ENCODE data around the gene OR4K2.
"Not testable (repeated sequence)": the region's sequence is repeated elsewhere in the genome, so short reads cannot be mapped to it uniquely, and the experiment has no call there.

Gene OR4K2, protein sequence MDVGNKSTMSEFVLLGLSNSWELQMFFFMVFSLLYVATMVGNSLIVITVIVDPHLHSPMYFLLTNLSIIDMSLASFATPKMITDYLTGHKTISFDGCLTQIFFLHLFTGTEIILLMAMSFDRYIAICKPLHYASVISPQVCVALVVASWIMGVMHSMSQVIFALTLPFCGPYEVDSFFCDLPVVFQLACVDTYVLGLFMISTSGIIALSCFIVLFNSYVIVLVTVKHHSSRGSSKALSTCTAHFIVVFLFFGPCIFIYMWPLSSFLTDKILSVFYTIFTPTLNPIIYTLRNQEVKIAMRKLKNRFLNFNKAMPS

DNA sequence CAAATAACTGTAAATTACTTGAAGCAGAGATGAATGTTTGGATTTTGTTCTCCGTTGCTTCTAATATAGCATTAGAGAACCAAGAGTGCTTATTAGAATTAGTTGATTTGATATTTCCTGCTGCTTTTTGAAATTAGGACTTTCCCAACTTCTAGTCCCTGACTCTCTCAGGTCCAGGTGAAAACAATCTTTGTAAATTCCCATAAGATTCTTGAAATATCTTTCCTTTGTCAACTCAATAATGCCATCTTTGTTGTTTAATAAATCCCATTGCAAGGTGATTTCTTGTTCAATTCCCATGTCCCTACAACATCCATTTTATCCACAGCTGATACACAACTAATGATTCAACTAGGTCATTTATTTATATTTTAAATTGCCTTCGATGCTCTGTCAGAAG is at the start of gene OR4K2:
TSS of gene OR4K2 (plus strand) at position 301 of the 400 bp plus-strand sequence. CDS start 1,126 bp downstream, outside the sequence.
- DNase-seq, result no peak

DNA sequence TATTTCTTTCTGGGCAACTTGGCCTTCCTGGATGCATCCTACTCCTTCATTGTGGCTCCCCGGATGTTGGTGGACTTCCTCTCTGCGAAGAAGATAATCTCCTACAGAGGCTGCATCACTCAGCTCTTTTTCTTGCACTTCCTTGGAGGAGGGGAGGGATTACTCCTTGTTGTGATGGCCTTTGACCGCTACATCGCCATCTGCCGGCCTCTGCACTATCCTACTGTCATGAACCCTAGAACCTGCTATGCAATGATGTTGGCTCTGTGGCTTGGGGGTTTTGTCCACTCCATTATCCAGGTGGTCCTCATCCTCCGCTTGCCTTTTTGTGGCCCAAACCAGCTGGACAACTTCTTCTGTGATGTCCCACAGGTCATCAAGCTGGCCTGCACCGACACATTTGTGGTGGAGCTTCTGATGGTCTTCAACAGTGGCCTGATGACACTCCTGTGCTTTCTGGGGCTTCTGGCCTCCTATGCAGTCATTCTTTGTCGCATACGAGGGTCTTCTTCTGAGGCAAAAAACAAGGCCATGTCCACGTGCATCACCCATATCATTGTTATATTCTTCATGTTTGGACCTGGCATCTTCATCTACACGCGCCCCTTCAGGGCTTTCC is 47.2 kb upstream of the OR4K2 start:
- not testable (repeated sequence) for DNase-seq

DNA sequence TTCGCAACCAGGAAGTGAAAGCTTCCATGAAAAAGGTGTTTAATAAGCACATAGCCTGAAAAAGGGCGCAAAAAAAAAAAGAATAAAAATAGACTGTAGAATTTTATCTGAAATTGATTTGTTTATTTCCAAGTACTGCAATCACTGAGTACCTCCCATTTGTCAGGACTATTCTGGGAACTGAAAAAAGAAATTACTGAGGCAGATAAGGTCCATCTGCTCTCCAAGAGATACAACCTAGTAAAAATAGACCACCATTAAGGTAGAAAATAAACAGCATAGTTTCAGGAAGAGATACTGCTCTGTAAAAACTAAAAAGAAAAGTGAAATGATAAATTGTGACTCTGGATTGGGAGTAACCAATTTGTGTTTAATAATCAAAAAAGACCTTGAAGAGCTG is 46.6 kb upstream of the OR4K2 start:
- DNase-seq, result no peak

DNA sequence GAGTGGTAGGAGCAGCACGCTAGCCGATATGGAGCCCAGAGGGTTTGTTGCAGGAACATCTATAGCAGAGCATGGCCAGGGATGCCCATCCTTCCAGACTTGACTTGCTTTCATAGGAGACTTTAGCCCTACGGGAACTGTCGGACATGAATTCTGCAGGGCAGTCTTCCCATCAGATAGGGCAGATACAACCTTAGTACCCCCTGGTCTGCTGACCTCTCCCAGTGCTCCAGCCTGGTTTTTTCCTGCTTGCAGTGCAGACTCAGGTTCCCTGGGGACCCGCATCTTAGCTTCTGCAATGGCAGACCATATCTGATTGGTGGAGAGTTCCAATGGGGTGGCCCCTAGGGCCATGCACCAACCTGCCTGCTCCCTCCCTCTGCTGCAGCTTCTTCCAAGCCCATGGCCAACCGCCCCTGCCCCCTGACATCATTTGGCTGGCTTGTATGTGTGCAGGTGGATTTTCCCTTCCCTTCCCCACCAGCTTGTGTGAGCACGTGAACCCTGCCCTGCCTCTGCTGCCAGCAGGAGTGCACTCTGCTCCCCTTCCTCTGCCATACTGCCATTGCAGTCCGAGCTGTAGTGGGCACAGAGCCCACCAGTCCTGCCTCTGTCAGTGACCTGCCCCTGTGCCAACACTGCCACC is 40.6 kb upstream of the OR4K2 start:
- DNase-seq, result not testable (repeated sequence)

DNA sequence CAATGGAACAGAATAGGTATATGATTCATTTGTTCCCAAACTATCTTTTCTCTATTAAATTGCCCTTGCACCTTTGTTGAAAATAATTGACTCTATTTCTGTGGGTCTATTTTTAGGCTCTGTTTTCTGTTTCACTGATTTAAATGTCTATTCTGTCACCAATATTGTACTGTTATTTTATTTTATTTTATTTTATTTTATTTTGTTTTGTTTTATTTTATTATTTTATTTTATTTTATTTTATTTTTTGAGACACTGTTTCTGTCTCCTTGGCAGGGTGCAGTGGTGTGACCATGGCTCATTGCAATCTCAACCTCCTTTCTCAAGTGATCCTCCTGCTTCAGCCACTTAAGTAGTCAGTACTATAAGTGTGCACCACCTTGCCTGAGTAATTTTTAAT is 36.5 kb upstream of the OR4K2 start:
- no peak for DNase-seq

DNA sequence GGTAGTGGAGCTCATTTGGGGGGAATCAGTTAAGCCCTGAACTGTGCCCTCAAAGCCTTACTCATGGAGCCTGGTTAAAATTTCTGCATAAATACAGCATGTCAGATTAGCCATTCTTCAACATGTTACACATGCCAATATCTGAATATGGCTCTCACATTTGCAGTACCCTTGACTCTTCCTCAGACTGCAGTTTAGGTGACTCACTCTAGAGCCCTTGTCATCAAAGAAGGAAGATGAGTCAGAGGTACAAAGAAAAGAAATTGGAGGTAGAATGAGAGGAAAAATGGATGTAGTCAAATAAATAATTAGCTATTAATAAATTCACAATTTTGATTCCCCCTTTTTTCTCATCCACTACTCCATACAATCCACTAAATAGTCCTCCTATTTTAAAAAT is 23.6 kb upstream of the OR4K2 start:
- DNase-seq, result no peak

DNA sequence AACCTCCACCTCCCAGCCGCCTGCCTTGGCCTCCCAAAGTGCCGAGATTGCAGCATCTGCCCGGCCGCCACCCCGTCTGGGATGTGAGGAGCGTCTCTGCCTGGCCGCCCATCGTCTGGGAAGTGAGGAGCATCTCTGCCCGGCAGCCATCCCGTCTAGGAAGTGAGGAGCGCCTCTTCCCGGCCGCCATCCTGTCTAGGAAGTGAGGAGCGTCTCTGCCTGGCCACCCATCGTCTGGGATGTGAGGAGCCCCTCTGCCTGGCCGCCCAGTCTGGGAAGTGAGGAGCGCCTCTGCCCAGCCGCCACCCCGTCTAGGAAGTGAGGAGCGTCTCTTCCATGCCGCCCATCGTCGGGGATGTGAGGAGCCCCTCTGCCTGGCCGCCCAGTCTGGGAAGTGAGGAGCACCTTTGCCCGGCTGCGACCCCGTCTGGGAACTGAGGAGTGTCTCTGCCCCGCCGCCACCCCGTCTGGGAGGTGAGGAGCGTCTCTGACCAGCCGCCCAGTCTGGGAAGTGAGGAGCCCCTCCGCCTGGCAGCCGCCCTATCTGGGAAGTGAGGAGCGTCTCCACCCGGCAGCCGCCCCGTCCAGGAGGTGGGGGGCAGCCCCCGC is 8.8 kb upstream of the OR4K2 start:
- DNase-seq, result not testable (repeated sequence)

DNA sequence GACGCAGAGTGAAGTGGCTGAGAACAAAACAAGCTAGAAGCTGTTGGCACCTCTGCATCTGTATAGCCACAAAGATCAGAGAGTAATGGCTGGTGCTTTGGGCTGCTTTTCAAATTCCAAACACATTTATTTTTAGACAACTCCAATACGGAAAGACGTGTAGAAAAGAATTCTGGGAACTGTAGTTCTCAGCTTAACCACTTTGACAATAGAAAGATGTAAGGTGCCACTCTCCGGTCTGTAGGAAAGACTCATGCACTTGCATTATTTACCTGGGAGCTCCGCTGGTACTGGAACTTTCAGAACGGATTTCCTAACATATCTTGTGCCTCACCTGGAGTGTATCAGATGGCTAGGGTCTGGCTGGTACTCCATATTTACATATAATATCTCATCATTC is 1.8 kb upstream of the OR4K2 start:
- no peak for DNase-seq

DNA sequence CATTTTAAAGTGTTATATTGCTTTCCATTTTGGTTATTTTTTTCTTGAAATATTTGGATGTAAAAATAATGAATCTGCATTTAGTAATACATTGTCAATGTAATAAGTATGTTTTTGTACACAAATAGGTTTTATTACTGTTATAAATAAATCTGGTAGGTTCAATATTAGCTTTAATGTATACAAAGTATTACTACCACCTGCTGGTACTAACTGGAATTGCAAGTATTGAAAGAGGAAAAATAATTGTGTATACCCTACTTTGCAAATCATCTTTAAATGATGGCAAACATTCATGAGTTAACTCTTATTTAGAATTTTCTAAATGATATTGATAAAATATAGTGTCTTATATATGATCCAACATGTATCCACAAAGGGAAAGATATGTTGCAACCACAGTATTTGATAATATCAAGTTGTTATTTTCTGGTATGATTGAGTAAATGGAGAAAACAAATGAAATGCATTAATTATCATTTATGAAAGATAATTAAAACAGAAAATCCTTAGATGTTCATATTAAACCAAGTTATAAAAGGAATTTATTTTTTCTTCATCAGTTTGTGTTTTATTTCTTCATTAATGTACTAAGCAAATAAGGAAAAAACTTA is 3.2 kb downstream of the OR4K2 start:
- DNase-seq, result no peak

DNA sequence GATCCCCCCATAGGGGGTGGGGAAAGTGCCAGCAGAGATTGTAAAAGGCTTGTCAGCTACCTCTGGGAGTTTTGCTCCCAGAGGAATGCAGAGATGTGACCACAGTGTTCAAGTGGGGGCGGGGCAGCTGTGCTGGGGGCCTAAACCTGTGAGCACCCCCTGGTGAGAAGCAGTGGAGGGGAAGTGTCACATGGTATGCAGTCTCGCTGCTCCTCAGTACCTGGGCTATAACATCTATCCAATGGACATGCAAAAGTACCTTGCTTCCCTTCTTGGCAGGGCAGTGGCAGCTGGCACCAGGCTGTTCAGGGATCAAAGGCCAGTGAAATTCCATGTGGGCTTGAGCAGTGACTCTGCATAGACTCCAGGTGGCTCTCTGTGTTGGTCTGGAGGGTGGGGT is 20.3 kb downstream of the OR4K2 start:
- DNase-seq, result no peak

DNA sequence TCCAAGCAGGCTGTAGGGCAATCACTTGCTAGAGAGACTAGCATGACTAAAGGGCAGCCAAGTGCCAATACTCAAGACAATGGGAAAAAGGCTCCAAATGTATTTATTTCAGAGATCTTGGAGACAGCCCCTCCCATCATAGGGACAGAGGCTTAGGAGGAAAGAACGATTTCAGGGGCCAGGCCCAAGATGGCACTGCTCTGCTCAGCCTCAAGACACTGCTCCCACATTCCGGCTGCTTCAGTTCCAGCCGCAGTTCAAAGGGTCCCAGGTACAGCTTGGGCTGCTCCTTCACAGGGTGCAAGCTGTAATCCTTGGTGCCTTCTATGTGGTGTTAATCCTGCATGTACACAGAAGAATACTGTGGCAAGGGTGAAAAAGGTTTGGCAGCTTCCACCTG is 26.1 kb downstream of the OR4K2 start:
- no peak for DNase-seq

DNA sequence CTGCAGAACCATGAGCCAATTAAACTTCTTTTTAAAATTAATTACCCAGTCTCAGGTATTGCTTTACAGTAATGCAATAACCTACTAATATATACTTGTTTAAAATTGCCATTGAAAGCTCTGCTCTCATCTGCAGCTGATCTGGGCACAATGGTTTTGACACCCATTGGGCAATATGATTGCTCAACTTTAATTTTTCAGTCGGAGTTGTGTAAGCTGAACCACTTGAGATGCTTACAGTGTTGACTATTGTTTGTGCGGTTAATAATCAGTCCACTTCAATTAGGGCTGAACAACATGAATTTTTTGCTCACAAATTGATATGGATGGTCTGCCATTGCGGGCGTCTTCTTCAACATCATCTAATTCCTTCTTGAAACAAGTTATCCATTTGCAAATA is 27.5 kb downstream of the OR4K2 start:
- DNase-seq, result no peak

DNA sequence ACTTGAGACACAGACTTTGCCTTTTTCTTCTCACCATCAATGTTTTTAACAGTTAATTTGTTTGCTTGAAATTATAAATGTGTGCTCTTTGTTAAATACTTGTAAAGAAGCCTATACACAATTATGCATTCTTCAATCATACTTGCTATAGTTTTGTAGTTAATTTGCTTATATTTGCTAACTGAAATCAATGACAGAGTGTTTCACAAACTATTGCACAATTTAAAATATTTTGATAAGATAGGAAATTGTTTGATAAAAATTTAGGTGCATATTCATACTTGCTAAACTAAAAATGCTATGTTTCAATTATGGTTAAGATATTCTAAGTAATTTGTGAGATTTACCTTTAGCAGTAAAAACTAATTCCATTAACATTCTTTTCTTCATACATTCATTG is 31.7 kb downstream of the OR4K2 start:
- DNase-seq, result no peak

DNA sequence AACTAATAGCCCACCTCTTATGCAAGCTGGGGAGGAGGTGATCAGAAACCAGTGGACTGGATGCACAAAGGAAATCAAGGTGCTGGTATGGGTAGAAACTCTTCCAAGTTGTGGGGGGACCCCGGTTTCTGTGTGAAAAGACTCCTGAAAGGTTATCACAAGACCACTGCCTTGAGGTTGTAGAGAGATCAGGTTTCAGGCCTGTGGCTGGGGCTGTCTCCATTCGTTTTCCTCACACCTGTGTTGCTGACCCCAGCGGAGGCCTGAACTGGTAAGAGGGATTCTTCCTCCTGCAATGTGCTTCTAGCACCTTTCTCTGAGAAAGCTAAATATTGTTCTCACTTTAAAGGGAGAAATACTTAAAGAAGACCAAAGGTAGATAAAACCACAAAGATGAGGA is 36.2 kb downstream of the OR4K2 start:
- no peak for DNase-seq

DNA sequence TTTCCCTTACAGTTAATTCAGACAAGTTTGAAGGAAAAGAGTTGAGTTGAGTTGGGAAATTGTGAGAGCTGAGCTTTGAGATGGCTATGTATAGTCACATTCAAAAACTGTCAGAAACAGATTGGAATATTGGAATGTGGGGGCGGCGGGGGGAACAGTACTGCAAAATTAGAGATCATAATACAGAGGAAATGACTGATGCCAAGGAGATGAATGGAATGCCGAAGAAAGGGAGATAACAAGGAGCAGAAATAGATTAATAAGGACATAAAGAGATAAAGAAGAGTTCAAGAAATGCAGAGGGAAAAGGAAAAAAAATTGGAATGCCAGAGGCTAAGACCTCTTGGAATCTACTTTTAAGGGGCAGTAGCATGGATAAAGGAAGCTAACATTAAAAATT is 42.3 kb downstream of the OR4K2 start:
- no peak for DNase-seq

DNA sequence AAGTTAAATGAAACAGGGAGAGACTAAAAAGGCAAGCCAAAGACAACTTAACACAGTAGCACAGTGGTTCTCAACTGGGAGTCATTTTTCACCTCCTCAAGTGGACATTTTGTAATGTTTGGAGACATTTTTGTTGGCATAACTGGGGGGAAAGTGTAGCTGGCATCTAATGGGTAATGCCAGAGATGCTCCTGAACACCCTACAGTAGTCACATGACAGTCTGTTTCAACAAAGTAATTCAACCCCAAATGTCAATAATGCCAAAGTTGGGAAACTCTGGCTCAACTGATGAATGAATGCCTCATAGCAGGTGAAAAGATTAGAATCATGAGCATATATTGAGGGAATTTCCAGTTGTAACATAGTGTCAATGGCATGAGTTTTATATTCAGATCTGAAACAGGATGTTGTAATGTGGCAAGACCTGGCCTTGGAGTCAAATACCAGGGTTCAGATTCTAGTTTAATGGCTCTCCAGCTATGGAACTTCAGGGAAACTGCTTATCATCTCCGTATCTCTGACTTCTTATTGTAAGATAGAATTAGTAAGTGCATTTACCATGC is 43.1 kb downstream of the OR4K2 start:
- no peak for DNase-seq

DNA sequence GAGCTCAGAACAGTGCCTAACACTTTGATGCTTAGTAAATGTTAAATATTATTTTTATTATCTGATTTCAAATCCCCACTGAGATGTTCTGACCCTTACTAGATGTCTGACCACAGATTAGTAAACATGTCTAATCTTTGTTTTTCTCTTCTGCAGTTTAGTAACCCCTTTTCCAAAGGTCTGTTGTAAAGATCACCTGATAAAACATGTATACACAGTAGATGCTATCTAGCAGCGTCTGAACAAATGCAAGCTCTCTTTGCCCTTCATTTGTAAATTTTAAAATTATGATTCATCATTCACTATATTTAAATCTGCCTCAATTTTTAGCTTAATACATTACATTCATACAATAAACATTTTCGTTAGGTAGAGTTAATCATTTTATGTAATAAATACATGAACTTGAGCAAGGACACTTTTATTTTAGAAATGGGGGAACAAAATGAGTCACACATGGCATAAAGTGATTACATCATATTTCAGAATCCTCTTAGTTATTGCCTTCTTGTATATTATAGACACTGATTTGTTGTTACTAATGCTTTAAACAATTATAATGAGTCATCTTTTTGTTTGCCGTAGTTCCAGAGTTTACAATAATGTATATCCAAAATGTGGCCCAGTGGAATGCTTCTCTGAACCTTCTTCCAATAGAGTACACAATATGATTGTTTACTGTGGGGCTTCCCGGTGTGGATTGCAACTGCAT is 43.8 kb downstream of the OR4K2 start:
- DNase-seq, result no peak

DNA sequence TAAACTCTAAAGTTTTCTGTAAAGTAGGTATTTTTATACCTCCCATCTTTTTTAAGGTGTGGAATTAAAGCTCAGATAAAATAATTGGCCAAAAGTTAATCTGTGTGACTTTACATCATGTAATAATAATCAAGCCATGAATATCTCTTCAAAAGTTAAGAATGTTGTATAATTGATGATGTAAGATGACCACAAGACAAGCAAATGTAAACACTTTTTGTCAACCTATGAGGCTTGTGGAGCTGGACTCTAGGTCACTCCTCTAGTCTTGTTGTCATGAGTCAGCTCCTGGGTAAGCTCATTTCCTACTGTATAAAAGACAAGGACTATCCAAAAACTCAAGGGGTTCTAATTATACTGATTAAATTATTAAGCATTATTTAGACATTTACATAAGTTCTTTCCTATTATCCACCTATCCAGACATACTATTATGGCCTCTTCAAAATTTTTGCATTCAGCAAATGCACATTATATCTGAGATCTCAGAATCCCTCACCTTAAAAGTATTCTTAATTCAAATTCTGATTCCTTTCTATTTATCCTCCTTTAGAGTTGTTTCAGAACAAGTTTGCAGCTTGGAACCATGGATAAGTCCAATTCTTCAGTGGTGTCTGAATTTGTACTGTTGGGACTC is 45.2 kb downstream of the OR4K2 start, which contains the start of gene OR4K5:
TSS of gene OR4K5 (plus strand) at position 587 of the 637 bp plus-strand sequence. CDS start at position 587, 0 bp downstream.
- no peak for DNase-seq

DNA sequence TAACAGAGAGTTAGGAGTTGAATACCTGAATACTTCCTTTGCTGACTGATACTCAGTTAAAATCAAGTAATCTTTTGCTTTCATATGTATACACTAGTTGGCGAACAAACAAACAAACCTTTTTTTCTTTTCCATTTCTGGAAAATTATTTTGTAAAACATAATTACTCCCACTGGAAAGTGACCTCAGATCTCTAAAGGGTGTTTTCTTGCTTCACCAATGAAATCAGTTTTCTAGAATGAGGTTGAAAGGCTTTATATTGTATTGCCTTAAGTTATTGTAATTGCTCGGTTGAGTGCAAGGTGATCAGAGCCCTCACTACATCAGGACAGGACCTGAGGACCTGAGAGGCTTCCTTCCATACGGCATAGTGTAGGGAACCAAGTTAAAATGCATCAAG is 55.7 kb downstream of the OR4K2 start, which contains the start of gene OR4K1:
TSS of gene OR4K1 (plus strand) at position 301 of the 400 bp plus-strand sequence. CDS start 4,750 bp downstream, outside the sequence.
- DNase-seq, result no peak
